Right cardiac atrium (tissue), 5 donors: ENCODE results near the gene NUP58. TPM values are rescaled to one million over a fixed set of nuclear protein-coding genes. Genes with fewer than 3 reads are reported as not detected.

Experiments
- ATAC-seq, 2 donors: fragments of 200-7000 bp; cut with Tn5 transposase; one replicate each; pipeline versions ENCODE4 v1.8.0 to v1.9.1; 2020; ENCODE audit warnings: moderate library complexity in 2 of 2, mild to moderate bottlenecking in 1 of 2
- DNase-seq, 3 donors: peaks; one replicate each; pipeline ENCODE4 v3.0.0-alpha.2; 2020
- H3K27ac ChIP-seq: one replicate; pipeline ENCODE4 v1.5.1; 2013; ENCODE audit warnings: mild to moderate bottlenecking, low read length, control low read depth, moderate library complexity
- H3K27me3 ChIP-seq: one replicate; pipeline ENCODE4 v1.6.1; 2013; ENCODE audit not compliant: control insufficient read depth, insufficient read depth
- H3K4me1 ChIP-seq: one replicate; pipeline ENCODE4 v1.6.1; 2013; ENCODE audit warnings: low read length; ENCODE audit not compliant: control insufficient read depth, insufficient read depth
- H3K4me3 ChIP-seq: one replicate; pipeline ENCODE4 v1.5.1; 2013; ENCODE audit warnings: low read length, control low read depth
- H3K9me3 ChIP-seq: one replicate; pipeline ENCODE4 v1.6.1; 2013; ENCODE audit warnings: low read length; ENCODE audit not compliant: control insufficient read depth
- WGBS: extraction: QIAGEN DNeasy Blood & Tissue Kit; methylation state at CpG from one replicate; pipeline ENCODE4 v1.1.7; 2013; 5-methylcytosine and 5-hydroxymethylcytosine counted together
- intact Hi-C, 4 donors: fragments of 100-400 bp; cut with DNase I; formaldehyde crosslinking; loops; one replicate each; pipeline versions ENCODE4 v1.11.0 to v1.14.0; 2022 to 2023
- long read RNA-seq, 4 donors: library from polyadenylated mRNA; unstranded; transcript quantifications; one replicate each; pipeline ENCODE4 v2.0.0, GENCODE V29; 2020 to 2021
- polyA plus RNA-seq: library from polyadenylated mRNA; stranded (reverse); fragments of 200-250 nt; gene quantifications from one replicate; pipeline ENCODE4 v1.2.3, GENCODE V29; 2013
- total RNA-seq, 4 donors: library from RNA; stranded (reverse); fragmentation: NEBNext Ultra II Directional; extraction: Animal tissue kit (Norgen Biotek cat#: 25700); gene quantifications; one replicate each; pipeline ENCODE4 v1.2.1, GENCODE V29; 2021
- donor health status: healthy with polysubstance abuse.
- donor health status: DM: no; HTN: yes; CAD: no.
- donor health status: DM: no; HTN: no; CAD: no.
- donor health status: DM: no; HTN: yes; CAD: no; lungs with severe emphysema.
- donor health status: DM: yes; HTN: yes; CAD: no.

The NUP58 gene
- total RNA-seq = 10 to 100 TPM; 26.2 to 33.5 (median 27.6) TPM
- 11.2 TPM for polyA plus RNA-seq
- long read RNA-seq, donor 1, full-length matches to known transcripts = 31 of 38 reads
- long read RNA-seq, donor 1, partial matches to known transcripts = 3 of 38 reads
- long read RNA-seq, donor 1, other reads (novel, unspliced or antisense) = 4 of 38 reads
- long read RNA-seq, donor 2, full-length matches to known transcripts = 21 of 23 reads
- long read RNA-seq, donor 2, partial matches to known transcripts = 1 of 23 reads
- long read RNA-seq, donor 2, other reads (novel, unspliced or antisense) = 1 of 23 reads
- long read RNA-seq, donor 3, full-length matches to known transcripts = 80 of 91 reads
- long read RNA-seq, donor 3, partial matches to known transcripts = 2 of 91 reads
- long read RNA-seq, donor 3, other reads (novel, unspliced or antisense) = 9 of 91 reads
- long read RNA-seq, donor 4, full-length matches to known transcripts = 7 of 9 reads
- long read RNA-seq, donor 4, partial matches to known transcripts = 1 of 9 reads
- long read RNA-seq, donor 4, other reads (novel, unspliced or antisense) = 1 of 9 reads

DNA sequence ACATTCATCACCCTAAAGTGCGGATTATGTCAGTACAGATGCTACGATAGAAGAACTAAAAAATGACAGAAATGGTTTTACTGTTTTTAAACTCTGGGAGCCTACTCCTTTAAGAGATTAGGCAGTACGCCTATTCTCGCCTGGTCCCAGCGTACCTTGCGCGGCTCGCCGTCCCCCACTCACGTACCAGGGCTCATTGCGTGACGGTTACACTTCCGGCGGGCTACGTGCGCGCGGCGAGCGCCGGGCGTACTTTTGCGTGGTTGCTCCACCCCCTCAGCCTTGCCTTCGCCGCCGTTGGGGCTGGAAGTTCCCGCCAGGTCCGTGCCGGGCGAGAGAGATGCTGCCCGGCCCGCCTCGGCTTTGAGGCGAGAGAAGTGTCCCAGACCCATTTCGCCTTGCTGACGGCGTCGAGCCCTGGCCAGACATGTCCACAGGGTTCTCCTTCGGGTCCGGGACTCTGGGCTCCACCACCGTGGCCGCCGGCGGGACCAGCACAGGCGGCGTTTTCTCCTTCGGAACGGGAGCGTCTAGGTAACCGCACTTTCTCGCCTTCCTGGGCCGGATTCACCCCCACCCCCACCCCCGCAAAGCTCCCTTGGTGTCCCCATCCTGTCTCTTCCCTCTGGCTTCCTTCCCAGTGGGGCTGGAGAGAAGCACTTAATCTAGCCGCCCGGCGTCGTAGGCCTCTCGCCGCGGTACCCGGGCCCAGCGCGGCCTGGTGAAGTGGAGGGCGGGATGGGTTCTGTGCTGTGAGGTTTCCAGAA lies at the start of gene NUP58:
Gene NUP58 (plus strand): TSS at position 279 of the 767 bp plus-strand sequence. CDS start 149 bp downstream, at position 428.
- Histone ChIP-seq H3K27ac (peak within 1 kb of the TSS; percentile 80), H3K9me3 (no peaks in the 10 kb centered on the region), H3K27me3 (no peaks in the 10 kb centered on the region), H3K4me3 (peak within 1 kb of the TSS; percentile 71), H3K4me1 (no peaks in the 10 kb centered on the region)
- DNase-seq (peak; percentile 96 to 98 (median 98)), ATAC-seq (peak; percentile 100)
- intact Hi-C loops = no loop called here
- whole genome bisulfite sequencing = under 1% methylated on average over 64 of the region's 64 CpGs

DNA sequence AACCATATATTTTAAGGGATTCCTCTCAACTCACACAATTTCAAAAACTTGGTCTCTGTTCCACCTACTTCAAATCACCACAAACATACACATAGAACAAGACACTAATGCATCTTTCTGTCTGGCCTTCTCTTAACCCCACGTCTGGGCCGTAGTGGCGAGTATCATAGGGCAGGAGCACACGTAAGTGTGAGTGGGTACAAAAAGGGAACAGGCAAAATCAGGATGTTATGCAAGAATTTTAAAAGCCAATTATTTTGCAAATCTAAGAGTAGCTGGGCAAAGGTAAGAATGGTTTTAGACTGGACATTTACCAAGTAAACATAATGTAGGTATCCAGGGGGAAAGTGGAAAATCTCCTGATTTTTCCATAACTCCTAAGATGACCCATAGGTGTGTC lies 49.2 kb upstream of the NUP58 start:
- Histone ChIP-seq H3K27me3 (no peaks in the 10 kb centered on the region), H3K4me1 (no peaks in the 10 kb centered on the region), H3K9me3 (no peaks in the 10 kb centered on the region), H3K27ac (no peak overlapping the region), H3K4me3 (no peak overlapping the region)
- intact Hi-C loops = no loop called here
- DNase-seq (no peak), ATAC-seq (no peak)
- 85% methylated on average over 4 of the region's 4 CpGs for WGBS

- no peaks in the 10 kb centered on the region for H3K27me3 ChIP-seq
- intact Hi-C loops = no loop called here
- no peak overlapping the region for H3K4me3 ChIP-seq
- no peaks in the 10 kb centered on the region for H3K4me1 ChIP-seq
- no peak overlapping the region for H3K27ac ChIP-seq
- ATAC-seq (no peak), DNase-seq (no peak)
- no peaks in the 10 kb centered on the region for H3K9me3 ChIP-seq
- 93% methylated on average over 2 of the region's 2 CpGs for WGBS
Measured at GRCh38 chr13:25252752-25253151, 48.7 kb upstream of the NUP58 start.

DNA sequence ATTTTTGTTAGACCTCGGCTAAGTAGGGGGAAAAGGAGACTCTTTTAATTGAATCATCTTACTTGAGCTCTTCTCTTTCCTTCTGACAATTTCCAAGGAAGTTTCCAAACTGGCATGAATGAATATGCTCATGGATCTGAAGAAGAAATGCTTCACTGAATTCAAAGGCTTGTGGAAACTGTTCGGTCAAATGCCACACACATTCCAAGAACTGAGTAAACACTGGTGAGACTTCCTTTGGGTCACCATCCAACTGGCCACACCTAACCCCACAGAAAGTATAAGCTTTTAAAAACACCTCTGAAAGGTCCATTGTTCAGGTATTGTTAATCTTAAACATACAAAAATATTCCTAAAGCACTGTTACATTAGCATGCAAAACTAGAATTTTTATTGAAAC lies 47.7 kb upstream of the NUP58 start:
- Histone ChIP-seq H3K4me3 (no peak overlapping the region), H3K27me3 (no peaks in the 10 kb centered on the region), H3K4me1 (no peaks in the 10 kb centered on the region), H3K9me3 (no peaks in the 10 kb centered on the region), H3K27ac (no peak overlapping the region)
- intact Hi-C loops = no loop called here
- 87% methylated on average over 2 of the region's 2 CpGs for WGBS
- ATAC-seq = no peak
- DNase-seq = no peak

GRCh38 chr13:25262261-25262660 lies 39.2 kb upstream of the NUP58 start:
- Histone ChIP-seq H3K9me3 (no peaks in the 10 kb centered on the region), H3K27me3 (no peaks in the 10 kb centered on the region), H3K4me1 (no peaks in the 10 kb centered on the region), H3K27ac (no peak overlapping the region), H3K4me3 (no peak overlapping the region)
- no peak for ATAC-seq
- no peak for DNase-seq
- intact Hi-C loops = no loop called here
- 96% methylated on average over 4 of the region's 4 CpGs for WGBS

- DNase-seq (no peak), ATAC-seq (no peak)
- Histone ChIP-seq H3K4me3 (no peak overlapping the region), H3K27me3 (no peaks in the 10 kb centered on the region), H3K27ac (no peak overlapping the region), H3K4me1 (no peaks in the 10 kb centered on the region), H3K9me3 (no peaks in the 10 kb centered on the region)
- 88% methylated on average over 4 of the region's 5 CpGs for WGBS
- intact Hi-C loops = no loop called here
Measured at GRCh38 chr13:25266706-25267105, 34.7 kb upstream of the NUP58 start.

GRCh38 chr13:25267715-25268114 lies 33.7 kb upstream of the NUP58 start:
- ATAC-seq = no peak
- no peak overlapping the region for H3K4me3 ChIP-seq
- H3K9me3 ChIP-seq = no peaks in the 10 kb centered on the region
- no peak for DNase-seq
- intact Hi-C loops = no loop called here
- H3K4me1 ChIP-seq = no peaks in the 10 kb centered on the region
- no peaks in the 10 kb centered on the region for H3K27me3 ChIP-seq
- WGBS = 83% methylated on average over 1 of the region's 1 CpG
- no peak overlapping the region for H3K27ac ChIP-seq

DNA sequence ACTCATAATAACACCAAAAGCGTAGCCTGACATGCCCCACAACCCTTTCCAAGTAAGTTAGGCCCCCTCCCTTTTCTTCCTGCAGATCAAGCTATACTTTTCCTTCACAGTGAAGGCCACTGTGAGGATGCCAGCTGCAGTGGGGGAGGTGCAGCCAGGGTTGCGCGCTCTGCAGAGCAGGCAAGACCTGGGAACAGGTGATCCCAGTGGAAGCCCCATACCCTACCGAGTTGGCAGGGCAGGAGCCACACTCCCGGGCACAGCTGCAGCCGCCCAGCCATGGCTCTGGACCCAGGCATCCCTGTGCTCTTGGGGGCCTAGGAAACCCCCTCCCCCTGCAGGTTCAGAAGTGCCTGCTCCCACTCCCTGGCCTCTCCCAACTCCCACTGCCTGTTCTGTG lies 32.9 kb upstream of the NUP58 start:
- no peak for ATAC-seq
- H3K27ac ChIP-seq = no peak overlapping the region
- H3K4me3 ChIP-seq = no peak overlapping the region
- no peak for DNase-seq
- 90% methylated on average over 6 of the region's 6 CpGs for WGBS
- no peaks in the 10 kb centered on the region for H3K27me3 ChIP-seq
- no peaks in the 10 kb centered on the region for H3K9me3 ChIP-seq
- H3K4me1 ChIP-seq = no peaks in the 10 kb centered on the region
- intact Hi-C loops = no loop called here

GRCh38 chr13:25276748-25277147 lies 24.7 kb upstream of the NUP58 start:
- H3K4me3 ChIP-seq = no peak overlapping the region
- intact Hi-C loops = no loop called here
- 89% methylated on average over 2 of the region's 2 CpGs for WGBS

GRCh38 chr13:25280396-25280795 lies 21.0 kb upstream of the NUP58 start:
- no peaks in the 10 kb centered on the region for H3K4me1 ChIP-seq
- H3K9me3 ChIP-seq = no peaks in the 10 kb centered on the region
- intact Hi-C loops = no loop called here
- DNase-seq = no peak
- no peak for ATAC-seq
- no peak overlapping the region for H3K27ac ChIP-seq
- H3K4me3 ChIP-seq = no peak overlapping the region
- no peaks in the 10 kb centered on the region for H3K27me3 ChIP-seq

More at GRCh38 chr13:25276748-25277147, 24.7 kb upstream of the NUP58 start:
- no peaks in the 10 kb centered on the region for H3K9me3 ChIP-seq
- DNase-seq (no peak), ATAC-seq (no peak)
- H3K27ac ChIP-seq = no peak overlapping the region
- no peaks in the 10 kb centered on the region for H3K4me1 ChIP-seq
- H3K27me3 ChIP-seq = no peaks in the 10 kb centered on the region
